ENCODE results near the gene FADS1.

DNA sequence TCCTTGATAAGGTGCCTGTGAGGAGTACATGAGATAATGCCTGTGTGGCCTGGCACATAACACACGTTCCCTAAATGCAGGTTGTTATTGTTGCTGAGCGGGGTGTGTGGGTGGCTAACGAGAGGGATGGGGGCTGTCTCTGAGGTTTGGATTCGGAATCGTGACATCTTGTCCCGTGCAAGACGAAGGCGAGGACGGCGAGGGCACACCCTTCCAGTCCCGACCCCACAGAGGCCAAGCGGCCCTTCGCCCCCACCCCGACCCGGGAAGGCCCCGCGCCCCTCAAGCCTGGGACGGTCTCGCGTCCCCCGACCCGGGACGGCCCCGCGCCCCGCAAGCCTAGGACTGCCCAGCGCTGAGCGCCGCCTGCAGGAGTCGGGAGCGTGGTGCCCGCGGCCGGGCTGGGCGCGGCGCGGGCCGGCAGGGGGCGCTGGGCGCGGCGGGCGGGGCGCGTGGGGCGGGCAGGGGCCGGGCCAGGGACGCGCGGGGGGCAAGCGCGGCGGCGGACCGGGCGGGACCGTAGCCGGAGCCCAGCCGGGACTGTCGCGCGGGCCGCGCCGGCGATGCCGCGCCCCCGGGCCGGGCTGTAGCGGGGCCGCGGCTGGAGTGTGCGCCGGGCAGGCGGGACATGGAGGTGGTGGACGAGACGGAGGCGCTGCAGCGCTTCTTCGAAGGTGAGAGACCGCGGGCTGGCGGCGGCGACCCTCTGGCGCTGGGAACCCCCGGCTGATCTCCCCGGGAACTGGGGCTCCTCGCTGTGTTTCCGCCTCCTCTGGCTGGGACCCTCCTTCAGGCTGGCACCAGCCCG lies 64.5 kb downstream of the FADS1 start, which contains the start of gene MYRF:
- TF ChIP-seq POLR2A (IDR thresholded peaks at IDR 0.05), result no peak
- no peak for TF ChIP-seq POLR2AphosphoS5 (IDR thresholded peaks at IDR 0.05)
- TF ChIP-seq, protein P1, sequence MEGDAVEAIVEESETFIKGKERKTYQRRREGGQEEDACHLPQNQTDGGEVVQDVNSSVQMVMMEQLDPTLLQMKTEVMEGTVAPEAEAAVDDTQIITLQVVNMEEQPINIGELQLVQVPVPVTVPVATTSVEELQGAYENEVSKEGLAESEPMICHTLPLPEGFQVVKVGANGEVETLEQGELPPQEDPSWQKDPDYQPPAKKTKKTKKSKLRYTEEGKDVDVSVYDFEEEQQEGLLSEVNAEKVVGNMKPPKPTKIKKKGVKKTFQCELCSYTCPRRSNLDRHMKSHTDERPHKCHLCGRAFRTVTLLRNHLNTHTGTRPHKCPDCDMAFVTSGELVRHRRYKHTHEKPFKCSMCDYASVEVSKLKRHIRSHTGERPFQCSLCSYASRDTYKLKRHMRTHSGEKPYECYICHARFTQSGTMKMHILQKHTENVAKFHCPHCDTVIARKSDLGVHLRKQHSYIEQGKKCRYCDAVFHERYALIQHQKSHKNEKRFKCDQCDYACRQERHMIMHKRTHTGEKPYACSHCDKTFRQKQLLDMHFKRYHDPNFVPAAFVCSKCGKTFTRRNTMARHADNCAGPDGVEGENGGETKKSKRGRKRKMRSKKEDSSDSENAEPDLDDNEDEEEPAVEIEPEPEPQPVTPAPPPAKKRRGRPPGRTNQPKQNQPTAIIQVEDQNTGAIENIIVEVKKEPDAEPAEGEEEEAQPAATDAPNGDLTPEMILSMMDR (IDR thresholded peaks at IDR 0.05), result peak in 3 of 4 experiments; percentile 47 to 59 (median 52)
